Peyer's patch (tissue), 4 donors: ENCODE results near the gene CNOT4.

Source experiments
- CTCF ChIP-seq, 6 experiments: fragments of 450-650 bp in 4 of 6; fragments of 200-600 bp in 2 of 6; sonication (generic) in 1 of 6; IDR thresholded peaks; one replicate each; pipeline ENCODE4 v1.5.1; 2017 to 2019; ENCODE audit warnings: antibody characterized with exemption in 6 of 6, mild to moderate bottlenecking in 3 of 6, moderate library complexity in 1 of 6
- POLR2A ChIP-seq, 2 donors: fragments of 450-650 bp; IDR thresholded peaks; one replicate each; pipeline ENCODE4 v1.5.1; 2017; ENCODE audit warnings: antibody characterized with exemption in 2 of 2, mild to moderate bottlenecking in 2 of 2, moderate library complexity in 2 of 2

DNA sequence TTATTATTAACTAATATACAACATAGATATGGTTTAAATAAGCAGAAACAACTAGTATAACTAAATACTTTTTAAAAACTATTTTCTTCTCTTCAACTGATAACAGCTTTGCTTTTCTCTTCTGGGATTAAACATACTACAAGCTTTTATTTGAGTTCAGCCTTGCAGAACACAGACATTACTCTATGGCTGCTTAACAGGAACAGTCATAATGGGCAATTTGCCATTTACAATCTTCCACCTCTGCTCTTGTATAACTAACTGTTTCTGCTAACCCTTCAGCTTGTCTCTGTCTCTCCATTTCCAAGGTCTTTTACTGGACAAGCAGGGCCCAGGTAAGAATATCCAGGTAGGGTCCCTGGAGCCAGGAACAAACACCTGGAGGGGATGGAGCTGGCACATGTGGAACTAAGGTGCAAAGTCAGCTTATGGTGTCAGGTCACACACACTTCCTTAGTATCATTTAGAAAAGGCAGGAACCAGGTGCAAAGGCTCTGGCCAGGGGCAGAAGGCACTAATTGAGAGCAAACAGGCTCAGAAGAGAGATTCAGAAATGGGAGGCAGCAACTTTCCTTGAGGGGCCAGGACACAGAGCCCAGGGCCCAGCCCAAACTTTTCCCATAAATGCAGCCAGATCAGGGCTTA lies 183.1 kb downstream of the CNOT4 start:
- TF ChIP-seq CTCF (IDR thresholded peaks at IDR 0.05) (no peak), POLR2A (IDR thresholded peaks at IDR 0.05) (no peak)
